CD8-positive, alpha-beta memory T cell (primary cell): ENCODE measurements around the gene MOGAT1. TPM values are rescaled to one million over a fixed set of nuclear protein-coding genes. Genes with fewer than 3 reads are reported as not detected.
A peak's percentile ranks its signal among the peaks of the same experiment; 100 is the strongest.
"Not testable (repeated sequence)": the region's sequence is repeated elsewhere in the genome, so short reads cannot be mapped to it uniquely, and the experiment has no call there.

Experiments
- CTCF ChIA-PET: fragments of 350-600 bp; sonication (Branson Sonifier 250); formaldehyde crosslinking; loops from one replicate; lab custom pipeline; 2021; ENCODE audit warnings: antibody characterized with exemption; lab: Charles Lee
- POLR2A ChIA-PET: fragments of 350-600 bp; sonication (Branson Sonifier 250); formaldehyde crosslinking; loops from one replicate; lab custom pipeline; 2021; ENCODE audit warnings: antibody characterized with exemption; lab: Charles Lee
- DNase-seq, 5 donors: peaks; one replicate each; pipeline versions ENCODE4 v3.0.0 to v3.0.0-alpha.2; 2020 to 2022; ENCODE audit warnings: mixed read lengths in 1 of 5
- H3K27ac ChIP-seq: one replicate; pipeline ENCODE4 v1.7.0; 2013; ENCODE audit warnings: low read depth, mild to moderate bottlenecking, low read length, moderate library complexity
- H3K27me3 ChIP-seq: 2 replicates; pipeline ENCODE4 v1.7.0; 2013; ENCODE audit warnings: low read length, mild to moderate bottlenecking; ENCODE audit not compliant: insufficient read depth, poor library complexity, severe bottlenecking
- H3K36me3 ChIP-seq: 2 replicates; pipeline ENCODE4 v1.7.0; 2013; ENCODE audit warnings: mild to moderate bottlenecking, low read length, moderate library complexity; ENCODE audit not compliant: insufficient read depth
- H3K4me1 ChIP-seq: 2 replicates; pipeline ENCODE4 v1.7.0; 2013; ENCODE audit warnings: mild to moderate bottlenecking, low read length, moderate library complexity; ENCODE audit not compliant: insufficient read depth
- H3K4me3 ChIP-seq: 2 replicates; pipeline ENCODE4 v1.7.0; 2013; ENCODE audit warnings: mild to moderate bottlenecking, low read length
- H3K9me3 ChIP-seq: 2 replicates; pipeline ENCODE4 v1.7.0; 2013; ENCODE audit warnings: mild to moderate bottlenecking, low read length
- H3K27ac Mint-ChIP-seq, 8 donors: one replicate each; pipeline ENCODE4 v1.8.0; 2020 to 2021; ENCODE audit warnings: mixed read lengths in 8 of 8, mild to moderate bottlenecking in 6 of 8, inconsistent platforms in 3 of 8, moderate library complexity in 3 of 8
- H3K27me3 Mint-ChIP-seq, 2 donors: one replicate each; pipeline ENCODE4 v1.8.0; 2020 to 2021; ENCODE audit warnings: mixed read lengths in 2 of 2, mild to moderate bottlenecking in 1 of 2, moderate library complexity in 1 of 2
- H3K36me3 Mint-ChIP-seq, 3 donors: one replicate each; pipeline ENCODE4 v1.8.0; 2020 to 2021; ENCODE audit warnings: mixed read lengths in 3 of 3, inconsistent platforms in 1 of 3, mild to moderate bottlenecking in 1 of 3
- H3K4me1 Mint-ChIP-seq, 3 donors: one replicate each; pipeline ENCODE4 v1.8.0; 2020 to 2021; ENCODE audit warnings: mixed read lengths in 3 of 3, inconsistent platforms in 1 of 3, mild to moderate bottlenecking in 1 of 3
- H3K4me3 Mint-ChIP-seq, 7 donors: one replicate each; pipeline ENCODE4 v1.8.0; 2020 to 2021; ENCODE audit warnings: mixed read lengths in 7 of 7, mild to moderate bottlenecking in 6 of 7, moderate library complexity in 4 of 7, inconsistent platforms in 2 of 7
- H3K9me3 Mint-ChIP-seq, 5 donors: one replicate each; pipeline ENCODE4 v1.8.0; 2020 to 2022; ENCODE audit warnings: mixed read lengths in 5 of 5, mild to moderate bottlenecking in 3 of 5, moderate library complexity in 2 of 5, inconsistent platforms in 1 of 5
- polyA plus RNA-seq: library from polyadenylated mRNA; unstranded; fragments of 300-500 nt; fragmentation: Illumina TruSeq; gene quantifications from one replicate; pipeline ENCODE4 v1.2.3, GENCODE V29; 2021
- total RNA-seq, 2 experiments: library from RNA; stranded (reverse); gene quantifications; one replicate each; pipeline ENCODE4 v1.2.3, GENCODE V29; 2021

Gene MOGAT1
- total and polyA plus RNA-seq, 3 experiments from 2014 or later, result not detected

- Mint-ChIP-seq H3K4me3 (peak overlapping the region in 1 of 7 donors; percentile 19), H3K36me3 (no peaks in the 10 kb centered on the region), H3K4me1 (peaks cover 2 to 16% (median 7%) of the 10 kb centered on the region in 3 donors), H3K27ac (no peak overlapping the region), H3K9me3 (no peaks in the 10 kb centered on the region), H3K27me3 (peaks cover 0 to 3% of the 10 kb centered on the region in 2 donors)
- peak in 1 of 5 donors; percentile 6 for DNase-seq
- Histone ChIP-seq H3K27me3 (no peaks in the 10 kb centered on the region), H3K36me3 (no peaks in the 10 kb centered on the region), H3K4me3 (no peak overlapping the region), H3K9me3 (no peaks in the 10 kb centered on the region), H3K27ac (no peak overlapping the region), H3K4me1 (no peaks in the 10 kb centered on the region)
- ChIA-PET CTCF (interaction anchor here (1.1 to 1.3 kb wide), 2 partner anchors 11 to 43 kb away, joined by 3 read pairs; no protein-coding TSS in a partner anchor), POLR2A (no interaction called here)
Measured at GRCh38 chr2:222751821-222752719, 80.6 kb downstream of the MOGAT1 start.

- POLR2A ChIA-PET, result no interaction called here
- Histone ChIP-seq H3K36me3 (no peaks in the 10 kb centered on the region), H3K27me3 (no peaks in the 10 kb centered on the region), H3K9me3 (no peaks in the 10 kb centered on the region), H3K27ac (no peak overlapping the region), H3K4me3 (no peak overlapping the region), H3K4me1 (no peaks in the 10 kb centered on the region)
- H3K36me3 Mint-ChIP-seq, result no peaks in the 10 kb centered on the region
- H3K27ac Mint-ChIP-seq, result no peak overlapping the region
- peaks cover 0 to 3% of the 10 kb centered on the region in 2 donors for H3K27me3 Mint-ChIP-seq
- CTCF ChIA-PET, result interaction anchor here (1.1 to 1.3 kb wide), 2 partner anchors 10 to 44 kb away, joined by 3 read pairs; no protein-coding TSS in a partner anchor
- peak overlapping the region in 1 of 7 donors; percentile 19 for H3K4me3 Mint-ChIP-seq
- peaks cover 2 to 16% (median 7%) of the 10 kb centered on the region in 3 donors for H3K4me1 Mint-ChIP-seq
- DNase-seq, result no peak
- no peaks in the 10 kb centered on the region for H3K9me3 Mint-ChIP-seq
Measured at GRCh38 chr2:222752746-222753145, 81.3 kb downstream of the MOGAT1 start.

GRCh38 chr2:222753251-222753824, 81.9 kb downstream of the MOGAT1 start:
- ChIA-PET POLR2A (no interaction called here), CTCF (interaction anchor here (1.1 to 1.3 kb wide), 2 partner anchors 10 to 44 kb away, joined by 3 read pairs; no protein-coding TSS in a partner anchor)
- Mint-ChIP-seq H3K4me1 (peaks cover 2 to 16% (median 7%) of the 10 kb centered on the region in 3 donors), H3K9me3 (no peaks in the 10 kb centered on the region), H3K4me3 (no peak overlapping the region), H3K27ac (no peak overlapping the region), H3K36me3 (no peaks in the 10 kb centered on the region), H3K27me3 (peaks cover 0 to 2% of the 10 kb centered on the region in 2 donors)
- no peak overlapping the region for H3K27ac ChIP-seq
- no peaks in the 10 kb centered on the region for H3K4me1 ChIP-seq
- H3K36me3 ChIP-seq, result no peaks in the 10 kb centered on the region
- no peak overlapping the region for H3K4me3 ChIP-seq
- DNase-seq, result no peak
- H3K9me3 ChIP-seq, result no peaks in the 10 kb centered on the region
- H3K27me3 ChIP-seq, result no peaks in the 10 kb centered on the region

- H3K27ac ChIP-seq, result no peak overlapping the region
- no peak overlapping the region for H3K27ac Mint-ChIP-seq
- no peaks in the 10 kb centered on the region for H3K36me3 ChIP-seq
- no peaks in the 10 kb centered on the region for H3K9me3 ChIP-seq
- no peak overlapping the region for H3K4me3 ChIP-seq
- H3K27me3 Mint-ChIP-seq, result peaks cover 0 to 2% of the 10 kb centered on the region in 2 donors
- no peak overlapping the region for H3K4me3 Mint-ChIP-seq
- no peaks in the 10 kb centered on the region for H3K36me3 Mint-ChIP-seq
- CTCF ChIA-PET, result no interaction called here
- no peak for DNase-seq
- H3K9me3 Mint-ChIP-seq, result no peaks in the 10 kb centered on the region
- peaks cover 2 to 16% (median 7%) of the 10 kb centered on the region in 3 donors for H3K4me1 Mint-ChIP-seq
- POLR2A ChIA-PET, result no interaction called here
- H3K27me3 ChIP-seq, result no peaks in the 10 kb centered on the region
- no peaks in the 10 kb centered on the region for H3K4me1 ChIP-seq
Measured at GRCh38 chr2:222754324-222754930, 83.0 kb downstream of the MOGAT1 start.

GRCh38 chr2:222755593-222755992, 84.1 kb downstream of the MOGAT1 start:
- H3K4me3 ChIP-seq, H3K27ac ChIP-seq, DNase-seq, H3K9me3 Mint-ChIP-seq, H3K36me3 ChIP-seq, H3K27me3 Mint-ChIP-seq, H3K36me3 Mint-ChIP-seq, H3K4me3 Mint-ChIP-seq, CTCF ChIA-PET, POLR2A ChIA-PET, H3K27me3 ChIP-seq, H3K4me1 ChIP-seq, H3K9me3 ChIP-seq: not testable (repeated sequence)
- Mint-ChIP-seq H3K27ac (peak overlapping the region in 1 of 8 donors; percentile 36), H3K4me1 (peaks cover 2 to 16% (median 7%) of the 10 kb centered on the region in 3 donors)

- CTCF ChIA-PET, result no interaction called here
- peaks cover 2 to 16% (median 7%) of the 10 kb centered on the region in 3 donors for H3K4me1 Mint-ChIP-seq
Measured at GRCh38 chr2:222756362-222756831, 84.9 kb downstream of the MOGAT1 start.

GRCh38 chr2:222756951-222757650, 85.6 kb downstream of the MOGAT1 start:
- H3K4me1 ChIP-seq, result no peaks in the 10 kb centered on the region
- no peaks in the 10 kb centered on the region for H3K36me3 ChIP-seq
- H3K9me3 ChIP-seq, result no peaks in the 10 kb centered on the region
- H3K27me3 ChIP-seq, result no peaks in the 10 kb centered on the region
- H3K27ac Mint-ChIP-seq, result no peak overlapping the region
- ChIA-PET CTCF (no interaction called here), POLR2A (no interaction called here)
- H3K36me3 Mint-ChIP-seq, result no peaks in the 10 kb centered on the region
- no peak overlapping the region for H3K4me3 Mint-ChIP-seq
- H3K27me3 Mint-ChIP-seq, result peaks cover 0 to 9% of the 10 kb centered on the region in 2 donors
- peaks cover 2 to 12% (median 7%) of the 10 kb centered on the region in 3 donors for H3K4me1 Mint-ChIP-seq
- no peak for DNase-seq
- no peak overlapping the region for H3K27ac ChIP-seq
- no peaks in the 10 kb centered on the region for H3K9me3 Mint-ChIP-seq
- H3K4me3 ChIP-seq, result no peak overlapping the region

More at GRCh38 chr2:222756362-222756831, 84.9 kb downstream of the MOGAT1 start:
- POLR2A ChIA-PET, result no interaction called here
- H3K9me3 Mint-ChIP-seq, result no peaks in the 10 kb centered on the region
- no peaks in the 10 kb centered on the region for H3K36me3 Mint-ChIP-seq
- H3K27me3 ChIP-seq, result no peaks in the 10 kb centered on the region
- H3K27me3 Mint-ChIP-seq, result peaks cover 0 to 6% of the 10 kb centered on the region in 2 donors
- no peaks in the 10 kb centered on the region for H3K36me3 ChIP-seq
- H3K27ac Mint-ChIP-seq, result no peak overlapping the region
- no peak overlapping the region for H3K27ac ChIP-seq
- no peak for DNase-seq
- peak overlapping the region in 1 of 7 donors; percentile 19 for H3K4me3 Mint-ChIP-seq
- H3K9me3 ChIP-seq, result no peaks in the 10 kb centered on the region
- no peaks in the 10 kb centered on the region for H3K4me1 ChIP-seq
- H3K4me3 ChIP-seq, result no peak overlapping the region
